ENCODE data around the gene IL18BP.
A peak's percentile ranks its signal among the peaks of the same experiment; 100 is the strongest.

The IL18BP gene

DNA sequence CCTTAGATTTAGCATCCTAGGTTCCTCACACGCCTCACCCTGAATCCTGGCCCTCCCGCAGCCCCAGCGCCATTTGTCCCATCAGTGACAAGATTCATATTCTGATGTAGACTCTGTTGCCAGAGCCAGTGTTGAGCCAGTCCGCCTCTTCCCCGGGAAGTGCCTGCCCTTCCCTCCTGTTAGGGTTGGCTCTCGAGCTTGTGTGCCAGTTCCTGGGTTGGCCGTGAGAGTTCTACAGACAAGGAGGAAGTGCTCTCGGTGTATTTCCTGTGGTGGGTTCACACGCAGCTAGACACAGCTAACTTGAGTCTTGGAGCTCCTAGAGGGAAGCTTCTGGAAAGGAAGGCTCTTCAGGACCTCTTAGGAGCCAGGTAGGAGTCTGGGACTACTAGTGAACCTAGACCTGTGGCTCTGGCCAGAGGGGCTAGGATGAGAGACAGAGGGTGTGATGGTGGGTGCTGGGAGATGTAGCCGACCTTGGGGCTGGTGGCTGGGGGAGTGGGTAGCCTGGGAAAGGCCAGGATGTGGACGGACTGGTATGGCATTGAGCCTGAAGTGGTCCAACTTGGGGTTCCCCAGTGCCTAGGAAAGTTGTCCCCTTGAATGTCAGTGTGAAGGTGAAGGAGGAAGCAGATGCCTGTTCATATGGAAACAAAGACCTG is at the start of gene IL18BP:
Gene IL18BP (plus strand): TSS at position 261 of the 662 bp plus-strand sequence. CDS start 1,076 bp downstream, outside the sequence.
- peak; percentile 51 to 55 for DNase-seq

DNA sequence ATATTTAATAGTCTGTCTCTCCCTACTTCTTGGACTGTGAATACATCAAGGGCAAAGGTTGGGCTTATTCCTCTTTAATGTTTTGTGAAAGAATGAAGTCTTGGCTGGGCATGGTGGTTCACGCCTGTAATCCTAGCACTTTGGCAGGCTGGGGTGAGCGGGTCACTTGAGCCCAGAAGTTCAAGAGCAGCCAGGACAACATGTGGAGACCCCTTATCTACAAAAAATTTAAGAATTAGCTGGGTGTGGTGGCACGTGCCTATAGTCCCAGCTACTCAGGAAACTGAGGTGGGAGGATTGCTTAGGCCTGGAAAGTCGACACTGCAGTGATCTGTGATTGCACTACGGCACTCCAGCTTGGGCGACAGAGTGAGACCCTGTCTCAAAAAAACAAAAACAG is 49.7 kb upstream of the IL18BP start:
- no peak for DNase-seq

DNA sequence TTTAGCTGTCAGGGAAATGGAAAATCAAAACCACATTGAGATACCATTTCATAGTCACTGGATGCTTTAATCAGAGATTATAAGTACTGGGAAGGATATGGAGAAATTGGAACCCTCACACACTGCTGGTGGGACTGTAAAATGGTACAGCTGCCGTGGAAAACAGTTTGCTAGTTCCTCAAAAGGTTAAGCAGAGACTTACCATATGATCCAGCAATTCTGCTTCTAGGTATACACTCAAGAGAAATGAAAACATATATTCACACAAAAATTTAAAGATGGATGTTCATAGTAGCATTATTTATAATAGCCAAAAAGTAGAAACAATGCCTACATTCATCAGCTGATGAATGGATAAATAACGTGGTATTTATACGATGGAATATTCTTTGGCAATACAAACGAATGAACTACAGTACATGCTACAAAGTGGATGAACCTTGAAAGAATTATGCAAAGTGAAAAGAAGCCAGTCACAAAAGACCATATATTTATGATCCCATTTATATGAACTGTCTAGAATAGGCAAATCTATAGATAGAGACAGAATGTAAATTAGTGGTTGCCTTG is 46.9 kb upstream of the IL18BP start:
- no peak for DNase-seq

DNA sequence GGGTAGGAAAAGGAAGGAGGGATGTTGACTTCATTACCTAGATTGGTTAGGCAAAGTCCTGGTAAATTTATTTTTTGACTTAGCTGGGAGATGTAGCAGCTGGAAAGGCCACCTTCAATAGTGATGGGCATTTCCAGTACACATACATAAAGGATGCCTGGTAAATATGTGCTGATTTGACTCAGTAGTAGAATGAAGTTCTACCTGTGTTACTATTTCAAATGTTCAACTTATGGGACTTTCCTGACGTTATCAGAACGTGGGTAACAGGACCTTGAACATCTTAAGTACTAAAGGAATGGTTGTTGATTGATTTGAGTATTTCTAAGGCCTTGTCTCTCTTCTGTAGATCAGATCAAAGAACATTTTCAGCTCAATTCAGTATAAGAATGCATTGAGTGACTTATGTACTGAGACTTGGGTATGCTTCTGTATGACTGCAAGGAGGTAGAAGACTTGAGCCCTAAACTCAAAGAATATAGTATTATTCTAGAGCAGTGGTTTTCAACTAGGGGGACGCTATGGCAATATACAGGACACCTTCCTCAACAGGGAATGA is 42.7 kb upstream of the IL18BP start:
- DNase-seq: no peak

DNA sequence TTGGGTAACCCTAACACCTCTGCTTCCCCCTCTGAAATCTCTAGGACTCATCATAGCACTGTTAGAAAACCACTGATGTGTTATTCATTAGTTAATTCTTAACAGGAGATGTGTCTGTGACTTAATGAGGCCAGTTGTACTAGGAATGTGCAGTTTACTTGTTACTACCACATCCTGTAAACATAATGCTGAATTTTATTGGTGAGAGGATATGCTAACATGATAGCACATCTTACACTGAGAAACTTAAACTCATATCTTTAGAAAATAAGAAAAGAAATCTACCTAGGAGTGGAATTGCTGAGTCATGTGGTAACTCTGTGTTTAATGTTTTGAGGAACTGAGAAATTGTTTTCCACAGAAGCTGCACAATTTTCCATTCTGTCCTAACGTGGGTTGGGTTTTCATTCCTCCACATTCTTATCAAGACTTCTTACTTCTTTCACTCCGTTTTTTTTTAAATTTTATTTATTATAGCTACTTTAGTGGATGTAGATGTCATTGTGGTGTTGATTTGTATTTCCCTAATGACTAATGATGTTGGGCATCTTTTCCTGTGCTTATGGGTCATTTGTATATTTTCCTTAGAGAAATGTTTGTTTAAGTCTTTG is 36.2 kb upstream of the IL18BP start:
- no peak for DNase-seq

DNA sequence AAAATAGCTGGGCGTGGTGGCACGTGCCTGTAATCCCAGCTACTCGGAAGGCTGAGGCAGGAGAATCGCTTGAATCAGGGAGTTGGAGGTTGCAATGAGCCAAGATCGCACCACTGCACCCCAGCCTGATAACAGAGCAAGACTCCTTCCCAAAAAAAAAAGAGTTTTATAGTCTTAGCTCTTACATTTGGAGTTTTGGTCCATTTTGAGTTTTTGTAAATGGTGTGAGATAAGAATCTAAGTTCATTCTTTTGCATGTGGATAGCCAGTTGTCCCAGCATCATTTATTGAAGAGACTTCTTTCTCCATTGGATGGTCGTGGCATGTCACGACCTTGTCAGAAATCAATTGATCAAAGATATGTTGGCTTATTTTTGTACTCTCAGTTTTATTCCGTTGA is 35.2 kb upstream of the IL18BP start:
- no peak for DNase-seq

DNA sequence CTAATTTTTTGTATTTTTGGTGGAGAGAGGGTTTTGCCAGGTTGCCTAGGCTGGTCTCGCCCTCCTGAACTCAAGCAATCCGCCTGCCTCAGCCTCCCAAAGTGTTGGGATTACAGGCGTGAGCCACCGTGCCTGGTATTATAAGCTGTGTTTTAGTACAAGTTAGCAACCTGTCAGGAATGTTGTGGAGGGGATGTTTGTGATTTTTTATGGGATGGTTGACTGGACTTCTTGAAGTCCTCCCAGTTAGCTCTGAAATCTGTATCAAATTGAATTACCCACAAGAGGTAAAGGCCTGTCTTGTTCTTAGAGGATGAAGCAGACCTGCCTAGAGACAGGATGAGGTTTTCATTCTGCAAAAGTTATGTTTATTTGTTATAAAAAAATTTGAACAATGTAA is 34.1 kb upstream of the IL18BP start:
- DNase-seq: no peak

DNA sequence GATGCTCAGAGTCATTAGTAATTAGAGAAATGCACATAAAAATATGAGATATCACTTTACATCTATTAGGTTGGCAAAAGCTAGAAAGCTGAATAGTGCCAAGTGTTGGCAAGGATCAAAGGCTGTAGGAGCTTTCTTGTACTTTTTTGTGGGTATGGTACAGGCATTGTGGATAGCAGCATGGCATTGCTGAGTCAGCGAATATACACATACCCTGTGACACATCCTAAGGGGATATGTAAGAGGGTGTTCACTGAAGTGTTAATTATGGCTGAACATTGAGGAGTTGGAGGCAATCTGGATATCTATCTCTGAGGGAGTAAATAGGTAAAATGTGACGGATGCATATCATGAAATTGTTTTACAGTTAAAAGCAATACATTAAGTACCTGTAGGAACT is 27.0 kb upstream of the IL18BP start:
- no peak for DNase-seq

DNA sequence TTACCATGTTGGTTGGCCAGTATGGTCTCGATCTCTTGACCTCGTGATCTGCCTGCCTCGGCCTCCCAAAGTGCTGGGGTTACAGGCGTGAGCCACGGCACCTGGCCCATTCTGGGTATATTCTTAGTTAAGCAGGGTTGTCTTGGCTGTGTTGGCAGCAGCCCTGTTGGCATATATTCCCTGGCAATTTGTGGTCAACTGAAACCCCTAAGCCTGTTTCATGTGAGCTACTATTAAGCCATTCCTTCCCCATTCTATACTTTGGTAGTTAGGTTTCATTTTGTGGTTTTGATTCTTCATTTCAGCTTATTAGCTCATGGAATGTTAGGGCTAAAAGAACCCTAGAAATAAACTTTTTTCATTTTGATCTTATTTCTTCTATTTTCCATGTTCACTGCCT is 22.2 kb upstream of the IL18BP start:
- DNase-seq: no peak

DNA sequence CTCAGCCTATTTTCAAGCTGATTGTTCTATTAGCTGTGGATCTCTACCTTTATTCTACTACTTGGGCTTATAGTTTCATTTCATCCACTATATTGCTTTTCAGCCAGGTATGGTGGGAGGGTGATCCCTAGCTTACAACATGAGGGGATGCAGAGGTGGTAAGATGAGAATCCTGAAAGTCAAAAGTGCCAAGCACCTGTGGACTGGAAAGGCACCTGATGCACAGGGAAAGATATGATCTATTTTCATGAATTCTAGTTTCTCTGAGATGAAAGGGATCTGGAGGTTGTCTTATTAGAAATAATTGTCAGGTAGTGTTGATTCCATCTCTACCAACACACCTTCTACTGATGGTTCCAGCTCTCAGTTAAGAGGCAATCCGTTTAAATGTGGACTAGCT is 21.6 kb upstream of the IL18BP start:
- no peak for DNase-seq

DNA sequence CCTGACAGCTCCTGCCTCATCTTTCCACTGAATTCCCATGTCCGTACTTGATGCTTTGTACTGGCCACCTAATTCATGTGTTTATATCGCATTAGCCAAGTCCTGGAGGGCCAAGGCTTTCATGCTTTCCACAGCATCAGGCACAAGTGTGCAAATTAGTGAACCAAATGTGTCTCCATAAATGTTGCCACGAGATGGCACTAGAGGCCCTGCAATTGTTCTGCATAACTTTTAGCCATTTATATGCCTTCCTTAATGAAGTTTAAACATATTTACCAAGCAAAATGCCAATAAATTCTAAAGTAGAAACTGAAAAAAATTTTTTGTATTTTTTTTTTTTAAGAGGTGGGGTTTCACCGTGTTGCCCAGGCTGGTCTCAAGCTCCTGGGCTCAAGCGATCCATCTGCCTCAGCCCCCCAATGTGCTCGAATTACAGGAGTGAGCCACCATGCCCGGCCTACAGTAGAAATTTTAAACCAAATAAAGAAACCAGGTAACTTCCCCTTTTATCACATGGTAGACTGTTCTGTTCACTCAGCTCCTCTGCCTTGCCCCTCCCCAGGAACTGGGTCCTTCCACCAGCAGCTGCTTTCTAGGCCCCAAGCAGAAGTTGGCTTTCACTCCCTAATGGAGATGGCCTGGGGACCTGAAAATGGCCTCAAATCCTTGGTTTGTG is 20.8 kb upstream of the IL18BP start:
- DNase-seq: peak; percentile 51 to 65

DNA sequence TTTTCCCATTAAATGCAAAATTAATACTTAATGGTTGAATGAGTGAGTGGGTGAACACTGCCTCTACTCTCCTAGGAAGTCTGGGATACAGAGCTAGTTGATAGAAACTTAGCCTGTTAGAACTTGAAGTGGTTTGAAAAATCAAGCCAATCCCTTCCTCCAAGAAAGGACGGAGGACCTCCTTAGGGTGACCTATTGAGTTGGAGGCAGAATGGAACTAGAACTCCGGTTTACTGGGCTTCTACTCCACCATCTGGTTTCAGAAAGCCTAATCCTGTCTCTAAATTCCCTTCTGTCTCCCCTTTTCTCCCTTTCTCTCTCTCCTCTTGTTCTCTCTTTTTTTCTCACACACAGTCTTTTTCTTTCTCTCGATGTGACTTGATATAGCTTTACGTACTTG is 19.6 kb upstream of the IL18BP start:
- DNase-seq: no peak

DNA sequence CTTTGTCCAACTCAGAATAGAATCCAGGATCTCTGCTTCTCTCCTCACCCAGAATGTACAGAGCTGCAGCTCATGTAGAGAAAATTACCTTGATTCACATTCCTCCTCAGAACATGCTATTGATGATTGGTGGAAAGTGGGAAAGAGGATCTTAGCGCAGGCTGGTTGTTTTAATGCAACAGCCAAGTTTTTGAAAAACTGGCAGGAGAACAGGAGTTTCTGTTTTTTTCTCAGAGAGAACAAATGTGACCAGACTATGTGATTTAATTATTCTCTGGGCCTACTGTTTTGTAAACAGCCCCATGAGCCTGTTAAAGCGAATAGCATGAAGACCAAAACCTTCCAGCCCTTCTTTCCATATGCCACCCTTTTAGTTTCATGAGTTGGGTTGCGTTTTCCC is 19.1 kb upstream of the IL18BP start:
- no peak for DNase-seq

DNA sequence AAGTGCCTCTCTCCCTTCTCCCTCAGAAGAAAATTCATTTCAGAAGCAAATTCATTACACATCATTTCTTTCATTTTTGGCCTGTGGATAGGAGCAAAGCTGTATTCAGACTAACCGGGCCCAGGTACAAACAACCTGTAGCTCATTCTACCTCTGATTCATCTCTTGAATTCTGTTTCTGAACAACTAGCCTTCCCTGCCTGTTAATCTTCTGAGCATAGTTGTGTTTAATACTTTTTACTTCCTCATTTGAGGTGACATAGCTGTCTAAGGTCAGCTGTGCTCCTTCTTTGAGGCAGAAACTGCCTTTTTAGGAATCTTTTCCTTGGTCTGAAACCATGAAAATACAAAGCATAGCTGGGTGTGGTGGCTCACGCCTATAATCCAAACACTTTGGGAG is 12.6 kb upstream of the IL18BP start:
- no peak for DNase-seq

DNA sequence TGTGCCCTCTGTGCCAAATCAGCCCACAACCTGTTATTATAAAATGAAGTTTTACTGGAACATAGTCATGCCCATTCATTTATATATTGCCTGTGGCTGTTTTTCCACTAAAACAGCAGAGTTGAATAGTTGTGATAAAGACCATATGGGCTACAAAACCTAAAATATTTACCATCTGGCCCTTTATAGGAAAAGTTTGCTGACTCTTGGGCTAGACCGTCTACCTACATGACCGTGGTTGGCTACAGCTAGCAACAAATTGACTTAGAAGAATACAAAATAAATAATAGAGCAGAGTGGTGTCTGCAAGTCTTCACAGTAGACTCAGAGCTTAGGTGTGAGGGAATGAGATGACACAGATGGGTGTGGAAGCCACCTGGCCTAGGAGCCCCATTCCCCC is 11.2 kb upstream of the IL18BP start:
- no peak for DNase-seq

DNA sequence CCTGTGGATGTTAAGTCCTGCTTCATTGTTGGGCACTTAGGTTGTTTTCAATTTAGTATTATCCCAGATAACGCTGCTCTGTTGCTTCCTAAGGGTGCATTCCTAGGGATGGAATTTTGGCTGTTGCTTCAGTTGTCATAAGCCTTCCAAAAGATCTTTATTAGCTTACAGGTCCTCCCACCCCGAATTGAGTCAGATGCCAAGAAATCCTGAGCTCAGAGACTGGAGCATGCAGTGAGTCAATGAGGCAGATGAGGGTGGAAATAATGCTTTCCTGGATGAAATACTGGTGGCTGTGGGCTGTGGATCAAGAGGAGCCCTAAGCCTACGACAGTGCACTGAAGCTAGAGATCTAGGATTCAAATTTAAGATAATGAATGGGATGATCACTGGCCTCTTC is 10.7 kb upstream of the IL18BP start:
- no peak for DNase-seq

DNA sequence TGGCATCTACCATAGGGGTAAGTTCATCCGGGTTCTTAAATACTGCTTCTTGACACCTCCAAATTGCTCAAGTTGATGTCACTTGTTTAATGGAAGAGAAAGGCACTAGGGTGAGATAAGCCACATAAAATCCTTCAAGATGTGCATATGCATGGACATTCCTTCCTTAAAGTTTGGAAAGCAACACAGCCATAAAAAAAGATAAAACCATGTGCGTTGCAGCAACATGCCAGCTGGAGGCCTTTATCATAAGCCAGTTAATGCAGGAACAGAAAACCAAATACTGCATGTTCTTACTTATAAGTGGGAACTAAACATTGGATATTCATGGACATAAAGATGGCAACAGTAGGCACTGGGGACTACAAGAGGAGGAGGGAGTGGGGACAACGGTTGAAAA is 8.0 kb upstream of the IL18BP start:
- DNase-seq: no peak

DNA sequence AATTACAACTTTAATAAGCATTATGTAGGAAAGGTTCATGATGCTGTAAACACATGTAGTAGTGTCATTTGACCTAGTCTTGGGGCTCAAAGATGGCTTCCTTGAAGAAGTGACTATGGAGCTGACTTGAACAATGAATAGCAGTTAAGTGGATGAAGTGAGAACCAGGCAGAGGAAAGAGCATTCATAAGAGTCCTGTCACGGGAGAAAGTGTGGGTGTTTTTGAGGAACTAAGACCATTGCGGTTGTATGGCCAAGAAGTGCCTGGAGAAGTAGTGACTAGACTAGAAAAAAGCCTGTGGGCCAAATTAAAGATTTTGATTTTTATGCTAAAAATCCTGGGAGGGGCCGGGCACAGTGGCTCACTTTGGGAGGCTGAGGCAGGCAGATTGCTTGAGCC is 7.2 kb upstream of the IL18BP start:
- DNase-seq: peak in 1 of 2 donors; percentile 34

DNA sequence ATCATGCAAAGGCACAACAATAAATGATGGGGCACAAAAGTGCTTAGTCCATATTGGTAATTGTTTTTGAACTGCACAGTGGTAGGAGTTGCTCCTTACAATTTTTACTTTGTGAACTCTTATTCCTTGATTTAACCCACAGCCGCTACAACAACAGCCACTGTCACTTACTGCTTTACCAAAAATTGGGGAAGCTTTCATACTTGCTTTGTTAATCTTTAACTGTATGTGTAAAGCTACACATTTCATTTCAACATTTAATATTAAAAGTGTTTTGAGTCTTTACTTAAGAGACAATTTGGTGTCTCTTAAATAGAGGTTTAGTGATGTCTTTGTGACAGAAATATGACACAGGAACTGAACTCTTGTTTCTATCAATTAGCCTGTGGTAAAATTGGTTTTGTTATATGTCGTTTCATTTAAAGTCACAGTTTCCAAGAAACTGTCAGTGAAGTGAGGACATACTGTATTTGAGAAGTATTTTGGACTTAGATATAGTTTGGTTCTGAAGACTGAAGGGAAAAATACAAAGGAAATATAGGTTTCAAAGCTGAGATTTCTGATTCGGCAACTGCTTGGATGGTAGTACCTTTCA is 6.5 kb upstream of the IL18BP start:
- DNase-seq: no peak

DNA sequence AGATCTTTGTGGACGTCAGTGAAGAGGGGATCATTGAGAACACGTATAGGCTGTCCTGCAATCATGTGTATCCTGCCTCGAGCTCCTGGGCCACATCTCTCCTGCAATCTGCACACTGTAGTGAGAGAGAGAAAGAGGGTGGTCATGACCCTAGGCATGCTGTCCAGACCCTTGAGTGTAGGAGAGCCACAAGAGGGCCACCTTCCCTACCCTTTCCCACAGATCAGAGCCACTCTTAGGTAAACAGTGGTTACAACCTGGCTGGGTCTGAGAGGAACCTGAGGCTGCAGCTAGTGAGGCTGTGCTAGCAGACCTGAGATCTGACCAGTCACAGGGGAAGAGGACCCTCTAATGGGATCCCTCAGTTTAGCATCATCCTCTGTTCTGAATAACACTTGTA is 3.9 kb upstream of the IL18BP start:
- DNase-seq: no peak

DNA sequence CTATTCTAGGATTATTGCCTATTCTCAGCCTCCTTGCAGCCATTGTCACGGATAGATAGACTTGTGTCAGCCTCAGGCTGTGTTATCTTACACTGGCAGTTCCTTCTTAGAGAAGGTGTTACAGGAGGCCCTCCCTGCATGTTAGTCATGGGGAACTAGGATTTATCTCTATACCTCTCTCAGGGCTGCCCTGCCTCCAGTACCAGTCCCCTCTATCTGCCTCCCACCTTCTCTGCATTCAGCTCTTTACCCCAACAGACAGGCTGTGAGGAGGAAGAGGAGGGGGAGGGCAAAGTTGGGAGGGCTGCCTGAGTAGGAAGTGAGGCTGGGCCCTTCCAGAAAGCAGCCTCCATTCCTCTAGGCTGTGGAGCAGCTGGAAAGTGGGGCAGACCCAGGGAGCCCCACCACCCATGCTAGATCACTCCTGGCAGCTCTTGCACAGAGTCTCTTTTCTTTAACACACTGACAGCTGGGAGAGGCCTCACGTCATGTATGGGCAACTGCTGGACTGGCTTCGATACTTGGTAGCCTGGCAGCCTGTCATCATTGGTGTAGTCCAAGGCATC is 2.9 kb upstream of the IL18BP start:
- no peak for DNase-seq

DNA sequence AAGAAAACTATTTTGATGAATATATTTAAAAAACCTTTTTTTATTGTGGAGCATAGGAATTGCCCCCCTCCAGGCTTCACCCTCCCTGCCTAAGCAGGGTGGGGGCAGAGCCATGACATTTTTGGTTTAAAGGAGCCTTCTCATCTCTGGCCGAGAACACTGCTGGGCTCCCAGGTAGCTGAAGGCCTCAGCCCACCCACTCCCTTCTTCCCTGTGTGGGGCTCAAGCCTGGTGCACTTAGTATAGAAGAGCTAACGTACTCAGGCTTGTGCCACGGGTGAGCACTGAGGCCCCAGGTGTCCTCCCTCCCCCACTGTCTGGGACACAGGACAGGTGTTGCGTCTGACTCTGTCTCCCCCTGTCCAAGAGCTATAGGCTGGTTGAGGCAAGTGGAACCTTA is 2.2 kb upstream of the IL18BP start:
- no peak for DNase-seq

DNA sequence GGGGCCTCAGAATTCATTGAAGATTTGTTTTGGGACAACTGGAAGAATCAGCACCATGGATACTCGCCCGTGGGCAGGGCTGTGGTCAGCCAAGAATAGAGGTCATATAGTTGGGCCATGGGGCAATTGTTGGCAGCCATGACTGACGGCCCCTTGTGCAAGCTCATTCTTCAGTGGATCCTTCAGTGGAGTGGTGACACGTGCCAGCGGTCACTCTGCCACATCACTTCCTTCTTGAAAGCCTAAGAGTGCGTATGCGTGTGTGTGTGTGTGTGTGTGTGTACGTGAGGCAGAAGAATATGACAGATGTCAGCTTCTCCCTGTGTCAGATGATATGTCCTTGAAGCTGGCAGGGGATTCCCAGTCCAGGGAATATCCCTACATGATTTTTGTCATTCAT is 1.8 kb upstream of the IL18BP start:
- peak; percentile 21 to 74 for DNase-seq
